ENCODE data around the gene STARD5.
A peak's percentile ranks its signal among the peaks of the same experiment; 100 is the strongest.
"Not testable (repeated sequence)": the region's sequence is repeated elsewhere in the genome, so short reads cannot be mapped to it uniquely, and the experiment has no call there.

STARD5 gene

GRCh38 chr15:81336568-81336967 lies 12.6 kb upstream of the STARD5 start:
- no peak for DNase-seq

DNA sequence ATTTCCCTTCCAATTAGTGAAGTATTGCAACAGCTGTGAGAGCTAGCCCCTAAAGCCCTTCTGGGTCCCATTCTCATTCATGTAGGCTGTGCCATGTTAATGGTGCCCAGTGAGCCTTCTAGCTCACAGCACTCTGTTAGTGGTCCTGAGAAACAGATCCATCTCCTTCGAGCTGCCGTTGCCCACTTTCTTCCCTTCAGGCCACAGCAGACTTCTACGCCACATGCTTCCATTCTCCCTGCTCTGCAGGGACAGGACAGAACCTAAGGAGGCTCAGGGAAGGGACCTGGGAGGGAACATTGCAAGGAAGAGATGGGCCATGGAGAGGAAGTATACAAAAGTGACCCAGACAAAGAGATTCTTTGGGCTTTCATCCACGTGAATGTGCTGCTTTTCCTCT lies 11.7 kb upstream of the STARD5 start:
- DNase-seq: no peak

DNA sequence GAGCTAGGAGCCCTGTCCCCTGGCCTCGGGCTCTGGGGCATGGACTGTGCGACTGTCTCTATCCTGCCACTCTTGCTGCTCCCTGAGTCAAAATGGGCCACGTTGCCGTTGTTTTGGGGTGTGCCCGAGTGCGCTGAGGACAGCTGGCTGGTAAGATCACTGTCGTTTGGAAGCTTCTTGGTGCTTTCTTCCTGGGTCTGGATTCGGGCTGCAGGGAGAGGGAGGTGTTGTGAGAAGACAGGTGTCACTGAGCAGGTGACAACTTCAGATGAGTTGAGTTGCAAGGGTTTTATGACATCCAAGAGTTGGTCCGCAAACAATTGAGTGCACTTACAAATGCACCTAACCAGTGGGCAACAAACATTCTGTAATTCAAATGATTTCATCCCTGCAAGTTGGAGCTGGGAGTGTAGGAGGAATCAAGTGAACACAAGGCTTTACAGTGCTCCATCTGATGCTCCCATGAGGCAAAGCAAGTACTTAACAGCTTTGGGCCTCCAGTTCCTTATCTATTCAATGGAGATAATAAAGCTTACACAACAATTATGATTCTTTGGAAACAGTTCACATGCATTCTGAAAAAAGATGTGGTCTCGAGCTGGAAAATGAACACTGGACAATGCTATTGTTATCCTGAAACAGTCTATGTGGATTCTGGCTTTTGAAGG lies 11.0 kb upstream of the STARD5 start:
- DNase-seq: no peak

DNA sequence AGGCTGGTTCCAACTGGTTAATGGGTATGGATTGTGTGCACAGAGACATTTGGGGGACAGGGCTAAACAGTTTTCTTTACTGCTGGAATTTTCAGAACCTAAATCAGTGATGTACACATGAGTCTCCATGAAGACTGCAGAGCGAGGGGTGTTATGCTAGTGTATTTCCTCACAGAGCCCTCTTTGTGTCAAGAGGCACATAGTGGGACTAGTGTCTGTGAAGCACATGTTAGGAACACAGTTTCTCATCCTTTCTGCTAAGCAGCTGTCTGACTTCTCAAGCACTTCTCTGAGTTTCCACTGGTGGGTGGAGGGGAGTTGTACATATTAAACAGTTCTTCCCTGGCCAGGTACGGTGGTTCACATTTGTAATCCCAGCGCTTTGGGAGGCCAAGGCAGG lies 9.4 kb upstream of the STARD5 start:
- DNase-seq: no peak

- no peak for DNase-seq
These were observed 8.4 kb upstream of the STARD5 start for GRCh38 chr15:81332326-81332725.

DNA sequence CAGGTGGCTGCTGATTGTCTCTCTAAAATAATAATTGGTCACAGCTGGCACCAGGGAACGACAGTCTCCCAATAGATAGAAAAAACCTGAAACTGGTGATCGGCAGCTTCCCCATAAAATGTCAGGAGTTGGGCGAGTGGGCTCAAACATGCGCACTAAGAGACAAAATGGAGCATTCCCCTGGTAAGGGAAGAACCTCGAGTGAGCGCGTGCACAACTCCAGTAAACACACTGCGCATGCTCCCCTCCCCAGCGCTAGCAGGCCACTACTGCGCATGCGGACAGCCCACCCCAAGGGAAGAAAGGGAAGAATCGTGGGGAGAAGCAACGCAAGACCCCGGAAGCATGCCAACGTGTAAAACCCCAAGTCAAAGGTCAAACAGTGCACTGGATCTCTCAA lies 7.7 kb upstream of the STARD5 start:
- DNase-seq: no peak

GRCh38 chr15:81331141-81331540 lies 7.2 kb upstream of the STARD5 start:
- not testable (repeated sequence) for DNase-seq

DNA sequence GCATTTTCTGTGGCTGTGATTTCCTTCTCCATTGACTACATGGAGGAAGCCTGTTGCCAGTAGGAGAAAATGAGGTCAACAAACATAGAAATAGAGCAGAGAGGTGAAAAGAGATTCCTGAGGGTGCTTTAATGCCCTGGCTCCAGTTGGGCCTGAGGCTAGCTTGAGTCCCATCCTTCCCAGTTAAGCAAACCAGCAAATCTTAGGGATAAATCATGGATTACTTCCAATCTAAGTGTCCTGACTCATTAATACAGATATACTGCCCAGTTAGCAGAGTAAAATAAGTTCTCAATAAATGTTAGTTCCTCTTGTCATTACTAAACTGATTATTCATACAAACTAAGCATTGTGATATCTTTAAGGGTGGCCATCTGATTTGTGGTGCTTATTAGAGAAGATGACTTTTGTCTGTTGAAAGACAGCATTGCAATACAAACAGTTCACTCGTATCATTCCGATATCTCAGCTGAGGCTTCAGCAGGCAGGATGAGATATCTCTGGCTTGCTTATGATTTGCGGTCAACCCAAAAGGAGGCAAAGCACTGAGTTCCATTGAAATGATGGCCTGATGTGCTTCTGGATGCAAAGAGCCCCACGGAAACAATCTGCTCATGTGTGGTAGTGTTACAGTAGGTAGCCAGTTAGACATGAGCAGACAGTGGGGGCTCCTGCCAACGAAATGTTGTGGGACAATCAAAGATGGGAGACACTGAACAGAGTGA lies 6.6 kb upstream of the STARD5 start:
- DNase-seq: no peak

- DNase-seq: no peak
These were observed 5.5 kb upstream of the STARD5 start for GRCh38 chr15:81329446-81329845.

DNA sequence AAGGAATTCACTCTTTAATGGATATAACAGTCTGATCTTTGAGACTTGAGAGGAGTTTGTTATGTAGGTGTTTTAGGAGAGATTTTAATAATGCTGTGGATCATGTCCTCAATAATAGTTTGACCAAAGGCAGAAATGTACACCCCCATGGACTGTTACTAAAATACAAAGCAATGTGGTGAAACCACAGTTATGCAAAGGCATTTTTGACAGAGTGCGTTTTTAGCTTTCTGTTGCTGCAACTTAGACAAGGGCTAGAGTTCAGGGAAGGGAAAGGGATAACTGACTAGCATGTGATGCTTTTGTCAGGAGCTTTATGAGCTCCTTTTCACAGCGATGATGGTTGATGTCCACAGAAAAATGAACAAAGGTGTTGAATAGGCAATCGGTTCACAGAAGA lies 3.6 kb upstream of the STARD5 start:
- DNase-seq: peak; percentile 41

DNA sequence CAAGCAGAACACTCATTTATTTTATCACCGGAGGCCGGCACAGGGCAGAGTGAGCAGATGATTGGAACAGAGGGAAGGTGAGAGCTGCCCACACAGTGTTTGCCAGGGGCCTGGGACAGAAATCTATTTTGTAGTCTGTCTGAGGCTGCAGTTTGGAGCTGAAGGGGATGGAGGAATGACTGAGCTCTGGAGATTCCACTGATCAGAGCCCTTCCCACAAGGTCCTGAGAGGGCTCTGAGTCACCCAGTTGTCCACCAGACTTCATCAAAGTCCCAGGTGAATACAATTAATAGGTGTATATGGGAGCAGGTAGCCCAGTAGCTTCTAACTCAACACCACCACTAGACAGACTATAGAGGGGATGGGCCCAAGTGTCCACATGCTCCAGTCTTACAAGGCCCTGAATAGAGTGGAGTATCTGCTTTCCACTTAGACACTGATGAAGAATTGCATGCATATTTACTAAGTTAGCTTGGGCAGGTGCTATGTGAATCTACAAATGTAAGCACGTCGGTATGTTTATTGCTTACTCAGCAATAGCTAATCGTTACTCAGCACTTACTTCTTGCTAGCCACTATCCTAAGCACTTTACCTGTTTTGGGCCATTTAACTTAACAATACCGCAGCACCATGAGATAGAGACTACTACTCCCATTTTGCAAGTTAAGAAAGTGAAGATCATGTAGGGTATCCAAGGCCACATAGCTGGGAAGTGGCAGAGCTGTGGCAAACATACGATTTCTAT lies 2.7 kb upstream of the STARD5 start:
- DNase-seq: no peak

DNA sequence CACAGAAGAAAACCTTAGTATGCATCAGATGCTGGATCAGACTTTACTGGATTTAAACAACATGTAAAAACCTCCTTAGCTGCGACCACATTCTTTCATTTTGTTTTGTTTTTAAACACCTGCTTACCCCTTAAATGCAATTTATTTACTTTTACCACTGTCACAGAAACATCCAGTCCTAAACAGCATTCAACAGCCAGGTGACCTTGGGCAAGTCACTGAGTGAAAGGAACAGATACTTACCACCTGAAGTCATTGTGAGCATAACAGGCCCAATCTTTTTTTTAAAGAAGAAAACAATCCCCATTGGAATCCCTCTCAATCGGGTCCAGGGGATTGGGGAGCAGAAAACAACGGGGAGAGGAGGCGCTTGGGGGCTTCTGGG lies 390 bp downstream of the STARD5 start:
- no peak for DNase-seq

DNA sequence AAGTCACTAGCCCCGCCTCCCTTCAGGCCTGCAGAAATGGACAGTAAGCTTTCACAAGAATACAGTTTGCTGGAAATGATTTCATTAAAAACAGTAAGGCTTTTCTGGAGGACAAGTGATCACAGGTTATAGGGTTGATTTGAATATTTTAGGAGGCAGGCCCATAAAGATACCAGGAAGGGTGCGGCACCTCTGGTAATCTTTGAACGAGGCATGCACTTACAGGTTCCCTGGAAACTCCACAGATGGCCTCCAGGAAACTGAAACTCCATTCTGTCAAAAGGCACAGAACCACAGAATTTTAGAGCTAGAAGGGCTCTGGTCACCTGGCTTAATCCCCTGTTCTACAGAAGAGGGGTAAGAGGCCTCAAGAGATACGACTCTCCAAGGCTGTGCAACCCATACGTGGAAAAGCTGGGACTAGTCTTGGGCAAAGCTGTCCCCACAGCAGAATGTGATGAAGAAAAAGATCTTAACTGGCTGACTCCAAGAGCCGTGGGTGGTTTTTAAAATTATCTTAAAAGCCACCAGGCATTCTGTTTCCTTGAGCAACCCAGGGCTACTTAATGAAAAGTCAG lies 1.2 kb downstream of the STARD5 start:
- DNase-seq: no peak

- no peak for DNase-seq
These were observed 2.3 kb downstream of the STARD5 start for GRCh38 chr15:81321667-81322066.

GRCh38 chr15:81317642-81318017 lies 6.3 kb downstream of the STARD5 start:
- no peak for DNase-seq

- DNase-seq: no peak
These were observed 7.7 kb downstream of the STARD5 start for GRCh38 chr15:81316267-81316666.

DNA sequence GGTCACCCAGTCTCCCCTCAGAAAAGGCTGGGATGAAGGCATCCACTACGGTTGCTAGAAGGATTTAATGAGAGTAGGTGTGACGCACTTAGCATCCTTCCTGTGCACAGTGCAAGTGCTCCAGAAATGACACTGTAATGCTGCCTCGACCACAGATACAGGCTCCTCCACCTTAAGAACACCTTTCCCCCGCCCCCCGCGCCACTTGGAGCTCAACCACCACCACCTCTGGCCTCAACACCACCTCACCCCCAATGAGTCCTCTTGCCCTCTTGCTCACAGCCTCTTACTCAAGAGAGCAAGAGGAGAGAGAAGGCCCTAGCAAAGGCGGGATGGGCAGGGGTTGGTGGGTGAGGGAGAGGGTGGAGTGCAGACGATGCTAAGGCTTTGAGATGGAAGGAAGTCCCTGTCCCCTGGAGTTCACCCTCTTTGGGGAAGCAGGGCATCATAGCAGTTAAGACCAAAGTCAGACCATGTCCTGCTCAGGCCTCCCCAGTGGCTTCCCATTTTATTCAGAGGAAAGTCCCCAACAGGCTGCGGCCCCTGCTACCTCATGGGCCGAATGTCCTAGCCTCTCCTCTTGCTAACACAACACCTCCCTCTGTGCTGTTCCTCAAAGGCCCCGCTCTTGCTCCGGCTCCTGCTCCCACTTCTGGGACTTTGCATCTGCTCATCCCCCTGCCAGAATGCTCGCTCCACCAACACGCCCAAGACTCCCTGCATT lies 8.3 kb downstream of the STARD5 start:
- DNase-seq: no peak

- DNase-seq: no peak
These were observed 9.6 kb downstream of the STARD5 start for GRCh38 chr15:81314378-81314777.

DNA sequence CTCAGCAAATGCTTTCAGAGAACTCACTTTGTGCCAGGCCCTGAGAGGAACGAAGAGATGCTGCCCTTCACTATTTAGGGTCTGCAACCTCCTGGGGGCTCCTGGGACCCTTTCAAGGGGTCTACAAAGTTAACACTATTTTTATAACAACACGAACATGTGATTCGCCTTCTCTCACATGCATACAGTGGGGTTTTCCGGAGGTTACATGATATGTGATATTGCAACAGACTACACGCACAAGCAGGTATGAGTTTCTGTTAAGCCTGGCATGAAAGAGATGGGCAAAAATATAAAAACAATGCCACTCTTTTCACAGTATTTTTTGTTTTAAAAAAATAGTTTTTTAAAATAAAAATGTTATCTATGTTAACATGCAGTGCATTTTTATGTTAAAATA lies 10.3 kb downstream of the STARD5 start:
- no peak for DNase-seq

GRCh38 chr15:81312790-81313543 lies 11.0 kb downstream of the STARD5 start:
- peak; percentile 98 for DNase-seq

DNA sequence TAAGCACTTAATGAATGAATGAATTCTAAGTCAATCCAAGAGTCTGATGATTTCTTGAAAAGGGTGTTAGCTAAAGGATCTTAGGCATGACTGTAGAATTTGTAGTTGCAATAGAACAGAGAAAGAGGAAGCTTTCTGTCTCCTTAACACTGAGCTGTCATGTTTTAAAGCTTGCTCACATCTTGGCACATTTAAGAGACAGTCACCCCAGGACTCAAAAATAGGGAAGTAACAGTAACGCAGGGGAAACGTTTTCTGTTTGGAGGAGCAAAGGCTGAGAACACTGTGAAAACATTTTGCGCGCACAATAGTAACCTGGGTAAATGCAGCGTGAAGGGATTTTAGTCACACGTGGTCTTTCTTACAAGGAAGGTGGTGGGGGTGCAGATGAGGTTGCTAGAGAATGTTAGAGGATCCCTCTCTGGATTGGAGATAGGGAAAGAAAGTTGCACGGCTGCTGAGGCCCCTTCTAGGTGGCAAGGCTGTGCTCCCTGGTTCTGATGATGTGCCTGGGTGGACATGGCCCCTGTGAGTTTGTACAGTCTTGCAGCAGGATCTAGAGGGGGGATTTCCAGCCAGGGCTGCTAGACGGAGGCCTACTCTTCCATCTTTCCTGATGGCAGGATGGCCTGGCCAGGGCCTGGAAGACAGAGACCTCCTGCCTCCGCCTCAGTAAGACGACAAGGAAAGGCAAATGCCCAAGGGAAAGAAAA lies 12.0 kb downstream of the STARD5 start:
- no peak for DNase-seq

GRCh38 chr15:81310480-81310879 lies 13.5 kb downstream of the STARD5 start:
- DNase-seq: no peak

All from amniotic stem cell (primary cell).